HepG2 (cell line): ENCODE measurements around the gene CBX7. TPM values are rescaled to one million over a fixed set of nuclear protein-coding genes. Genes with fewer than 3 reads are reported as not detected.
A peak's percentile ranks its signal among the peaks of the same experiment; 100 is the strongest.

Experiments used
- ATAC-seq: fragments of 200-7000 bp; cut with Tn5 transposase; 3 replicates; pipeline ENCODE4 v1.9.1; 2020; ENCODE audit warnings: mild to moderate bottlenecking, moderate library complexity
- BruUV-seq: library from RNA; stranded (reverse); fragments of 400-500 nt; replicated peaks from 2 replicates; lab custom pipeline; 2021; lab: Mats Ljungman, UMichigan
- CTCF ChIA-PET: fragments of 300-600 bp; formaldehyde crosslinking; extraction: SDS; loops from one replicate; lab custom pipeline; 2021; ENCODE audit warnings: low total read pairs, inconsistent platforms, low intra/inter-chr PET ratio; lab: Yijun Ruan, JAX
- POLR2A ChIA-PET: fragments of 350-600 bp; sonication (Branson Sonifier 250); formaldehyde crosslinking; loops from one replicate; lab custom pipeline; 2020; ENCODE audit warnings: antibody characterized with exemption, inconsistent platforms; lab: Yijun Ruan, JAX
- DNase-seq: peaks from one replicate; pipeline ENCODE4 v3.0.0-alpha.2; 2015; ENCODE audit warnings: low spot score
- FAIRE-seq: peaks from 3 replicates; lab custom pipeline; 2011; peaks lifted over from hg19 to GRCh38; lab: Jason Lieb, UNC
- H2AFZ ChIP-seq: one replicate; pipeline ENCODE4 v1.6.1; 2011; ENCODE audit warnings: low read length, inconsistent platforms
- H3K27ac ChIP-seq: fragments of 300-600 bp; 3 replicates; pipeline ENCODE4 v1.8.0; 2011; ENCODE audit warnings: mixed run types, mild to moderate bottlenecking, mixed read lengths, low read length, inconsistent platforms; ENCODE audit not compliant: insufficient read depth; ENCODE audit errors: extremely low read length
- H3K27me3 ChIP-seq, 2 experiments: fragments of 200-600 bp in 1 of 2; 2 replicates in 1 of 2; 3 replicates in 1 of 2; pipeline versions ENCODE4 v1.6.0 to v1.8.0; 2011; ENCODE audit warnings: low read length in 2 of 2, mild to moderate bottlenecking in 2 of 2, moderate library complexity in 2 of 2, inconsistent platforms in 1 of 2; ENCODE audit not compliant: insufficient read depth in 2 of 2, control insufficient read depth in 1 of 2
- H3K36me3 ChIP-seq, 2 experiments: fragments of 200-600 bp in 1 of 2; replicated peaks in 1 of 2; 2 replicates in 1 of 2; 3 replicates in 1 of 2; pipeline versions ENCODE4 v1.5.1 to v1.8.0; 2011; ENCODE audit warnings: low read length in 2 of 2, inconsistent platforms in 1 of 2; ENCODE audit not compliant: insufficient read depth in 2 of 2, control insufficient read depth in 1 of 2
- H3K4me1 ChIP-seq: 2 replicates; pipeline ENCODE4 v1.5.1; 2012; ENCODE audit warnings: low read length, inconsistent platforms; ENCODE audit not compliant: insufficient read depth
- H3K4me2 ChIP-seq: 2 replicates; pipeline ENCODE4 v1.6.0; 2011; ENCODE audit warnings: low read depth, low read length, inconsistent platforms
- H3K4me3 ChIP-seq, 3 experiments: fragments of 200-600 bp in 1 of 3; sonication (generic), shearing (Covaris generic) in 1 of 3; replicated peaks in 1 of 3; 2 replicates each; pipeline ENCODE4 v1.5.1; 2011 to 2016; ENCODE audit warnings: low read length in 3 of 3, inconsistent platforms in 2 of 3, low read depth in 2 of 3, mild to moderate bottlenecking in 2 of 3, control low read depth in 1 of 3, mixed read lengths in 1 of 3; ENCODE audit not compliant: insufficient read depth in 1 of 3
- H3K79me2 ChIP-seq: one replicate; pipeline ENCODE4 v1.6.1; 2011; ENCODE audit warnings: low read length, inconsistent platforms; ENCODE audit not compliant: insufficient read depth
- H3K9ac ChIP-seq: 2 replicates; pipeline ENCODE4 v1.6.0; 2011; ENCODE audit warnings: mild to moderate bottlenecking, low read depth, low read length, inconsistent platforms; ENCODE audit not compliant: insufficient read depth
- H3K9me3 ChIP-seq: 2 replicates; pipeline ENCODE4 v1.5.1; 2012; ENCODE audit warnings: mild to moderate bottlenecking, low read length
- H4K20me1 ChIP-seq: 2 replicates; pipeline ENCODE4 v1.6.0; 2011; ENCODE audit warnings: inconsistent platforms, mild to moderate bottlenecking, low read length, moderate library complexity; ENCODE audit not compliant: insufficient read depth
- DRAP1 ChIP-seq: IDR thresholded peaks from 2 replicates; pipeline ENCODE4 v1.6.1; 2016; ENCODE audit warnings: missing genetic modification reagents, missing compliant biosample characterization
- NFYB ChIP-seq: sonication (generic); formaldehyde crosslinking; IDR thresholded peaks from 2 replicates; pipeline ENCODE4 v1.4.0; 2020; ENCODE audit warnings: missing genetic modification reagents
- NFYC ChIP-seq: IDR thresholded peaks from 2 replicates; pipeline ENCODE4 v1.6.1; 2016; ENCODE audit warnings: missing genetic modification reagents, missing compliant biosample characterization
- SAP130 ChIP-seq: IDR thresholded peaks from 2 replicates; pipeline ENCODE4 v1.6.1; 2016; ENCODE audit warnings: low read depth
- SP2 ChIP-seq: sonication (generic); formaldehyde crosslinking; IDR thresholded peaks from 2 replicates; pipeline ENCODE4 v1.5.1; 2020; ENCODE audit warnings: mild to moderate bottlenecking, missing genetic modification reagents
- ZBTB10 ChIP-seq: sonication (generic); formaldehyde crosslinking; IDR thresholded peaks from 2 replicates; pipeline ENCODE4 v1.4.0; 2020; ENCODE audit warnings: missing genetic modification reagents, borderline replicate concordance
- ZNF687 ChIP-seq: sonication (generic); formaldehyde crosslinking; IDR thresholded peaks from 2 replicates; pipeline ENCODE4 v1.5.1; 2020; ENCODE audit warnings: mild to moderate bottlenecking, missing genetic modification reagents, moderate library complexity
- ZNF879 ChIP-seq: sonication (generic); formaldehyde crosslinking; IDR thresholded peaks from 2 replicates; pipeline ENCODE4 v1.8.1; 2023; ENCODE audit warnings: missing genetic modification reagents
- WGBS: methylation state at CpG from one replicate; pipeline ENCODE4 v1.1.6; 2017; ENCODE audit warnings: low lambda C conversion rate; 5-methylcytosine and 5-hydroxymethylcytosine counted together
- in situ Hi-C: cut with HindIII; loops from 2 replicates; pipeline ENCODE4 v1.10.0; 2017; ENCODE audit warnings: low pct_unique_long_range_greater_than_20kb; ENCODE audit not compliant: extremely low pct_ligation_motif_present
- intact Hi-C: fragments of 100-400 bp; cut with micrococcal nuclease; formaldehyde crosslinking; loops from one replicate; pipeline ENCODE4 v1.10.0; 2022; ENCODE audit not compliant: unreplicated experiment
- polyA plus RNA-seq, 8 experiments: library from polyadenylated mRNA; depleted of rRNA in 3 of 8; stranded (reverse) in 7 of 8; unstranded in 1 of 8; fragments of >200 nt; fragmentation: Illumina TruSeq in 4 of 8; extraction: Trizol in 4 of 8; gene quantifications; 2 replicates each; pipeline versions ENCODE4 v1.2.1 to v1.2.3, GENCODE V29; 2011 to 2016; ENCODE audit warnings: low read depth in 4 of 8, missing spikeins in 1 of 8, mixed read lengths in 1 of 8; ENCODE audit not compliant: insufficient read depth in 1 of 8
- total RNA-seq, 5 experiments: library from RNA; depleted of rRNA; stranded (reverse); fragments of >200 nt; fragmentation: Illumina TruSeq; extraction: Trizol; gene quantifications; 2 replicates each; pipeline ENCODE4 v1.2.3, GENCODE V29; 2016; ENCODE audit warnings: low read depth in 1 of 5

Gene CBX7
- total and polyA plus RNA-seq, 2 of the 13 experiments (the other 11 are each of a cell fraction or from before 2014, with no cell fraction given): 0.35 to 4.9 TPM

GRCh38 chr22:39183991-39184585, 31.6 kb upstream of the CBX7 start:
- peak; percentile 43; the same call in 1 of the 2 replicates for TF ChIP-seq ZNF687 (CRISPR knock-in tag)
- no peak for TF ChIP-seq ZBTB10 (CRISPR knock-in tag)
- TF ChIP-seq ZNF879 (CRISPR knock-in tag): no peak
- TF ChIP-seq SAP130 (CRISPR knock-in tag): 0 out of 2 replicates have a peak, but pooled peaks have one; percentile 3
- peak; percentile 64 for TF ChIP-seq NFYB (CRISPR knock-in tag)
- no peak for TF ChIP-seq DRAP1 (CRISPR knock-in tag)
- TF ChIP-seq NFYC (CRISPR knock-in tag): peak; percentile 81
- peak; percentile 62 for TF ChIP-seq SP2 (CRISPR knock-in tag)
- intact Hi-C loops (no loop called here), in situ Hi-C loops (no loop called here)
- Histone ChIP-seq H3K4me3 (peak overlapping the region in 1 of 3 experiments; percentile 5; a peak in 1 of 6 replicates), H3K27me3 (peaks cover 0 to 20% of the 10 kb centered on the region in 2 experiments; a peak in 1 of 5 replicates), H3K4me1 (peaks cover 44% of the 10 kb centered on the region), H3K27ac (no peak overlapping the region), H3K79me2 (no peaks in the 10 kb centered on the region), H3K4me2 (peak overlapping the region; percentile 32; the same call in 1 of the 2 replicates), H3K36me3 (no peaks in the 10 kb centered on the region), H3K9me3 (no peaks in the 10 kb centered on the region), H2AFZ (no peak overlapping the region), H3K9ac (no peak overlapping the region), H4K20me1 (no peaks in the 10 kb centered on the region)
- ChIA-PET CTCF (no interaction called here), POLR2A (interaction anchor here (0.6 to 1.9 kb wide), 4 partner anchors 9 to 196 kb away, joined by 3 to 5 read pairs (median 4); partner anchors contain the start of gene RPL3)
- ATAC-seq (peak; percentile 45), DNase-seq (peak; percentile 65), FAIRE-seq (no peak)
- BruUV-seq: no TSS peak
- WGBS: 21% methylated on average over 10 of the region's 13 CpGs
